A549 (cell line): Measurements from ENCODE around the gene NPFFR1. TPM values are rescaled to one million over a fixed set of nuclear protein-coding genes. Genes with fewer than 3 reads are reported as not detected.
"Not testable (repeated sequence)": the region's sequence is repeated elsewhere in the genome, so short reads cannot be mapped to it uniquely, and the experiment has no call there.

Experiments
- ATAC-seq, 2 experiments: fragments of 200-7000 bp in 1 of 2; fragments of >200 bp in 1 of 2; cut with Nextera tagmentation in 1 of 2; cut with Tn5 transposase in 1 of 2; 3 replicates each; pipeline versions ENCODE4 v1.8.0 to v1.9.1; 2018 to 2020; ENCODE audit warnings: mild to moderate bottlenecking in 1 of 2, moderate library complexity in 1 of 2
- CTCF ChIA-PET: fragments of 300-600 bp; sonication (Branson Sonifier 250); formaldehyde crosslinking; extraction: SDS; loops from one replicate; lab custom pipeline; 2021; ENCODE audit warnings: antibody characterized with exemption, inconsistent platforms; lab: Yijun Ruan, JAX
- POLR2A ChIA-PET: fragments of 350-600 bp; formaldehyde crosslinking; extraction: SDS; loops from one replicate; lab custom pipeline; 2021; ENCODE audit warnings: antibody characterized with exemption, inconsistent platforms; lab: Yijun Ruan, JAX
- DNase-seq, 2 experiments: peaks; one replicate each; pipeline versions ENCODE4 v3.0.0 to v3.0.0-alpha.2; 2011 to 2016; ENCODE audit warnings: low read depth in 1 of 2, low spot score in 1 of 2
- FAIRE-seq: peaks from 2 replicates; lab custom pipeline; 2011; peaks lifted over from hg19 to GRCh38; lab: Jason Lieb, UNC
- H3K27ac ChIP-seq, 2 experiments: fragments of >200 bp; sonication (Bioruptor Twin); formaldehyde crosslinking; 3 replicates each; pipeline ENCODE4 v1.5.1; 2016 to 2017
- H3K4me1 ChIP-seq: fragments of >200 bp; sonication (Bioruptor Twin); formaldehyde crosslinking; 3 replicates; pipeline ENCODE4 v1.6.1; 2016
- H3K4me2 ChIP-seq: fragments of >200 bp; sonication (Bioruptor Twin); formaldehyde crosslinking; 3 replicates; pipeline ENCODE4 v1.6.1; 2016
- H3K4me3 ChIP-seq: fragments of >200 bp; sonication (Bioruptor Twin); formaldehyde crosslinking; 3 replicates; pipeline ENCODE4 v1.5.1; 2016
- H3K9me3 ChIP-seq: fragments of >200 bp; sonication (Bioruptor Twin); formaldehyde crosslinking; 3 replicates; pipeline ENCODE4 v1.6.1; 2016
- CEBPB ChIP-seq, 2 experiments: fragments of >200 bp in 1 of 2; sonication (Bioruptor Twin) in 1 of 2; formaldehyde crosslinking in 1 of 2; IDR thresholded peaks; 2 replicates each; pipeline ENCODE4 v1.6.1; 2012 to 2016
- CHD2 ChIP-seq: fragments of 150-350 bp; IDR thresholded peaks from 2 replicates; pipeline ENCODE4 v1.6.1; 2014; ENCODE audit warnings: low read length; ENCODE audit not compliant: partially characterized antibody
- E2F6 ChIP-seq: IDR thresholded peaks from 2 replicates; pipeline ENCODE4 v1.6.1; 2012; ENCODE audit warnings: low read depth, borderline replicate concordance
- ESRRA ChIP-seq: fragments of 150-350 bp; IDR thresholded peaks from 2 replicates; pipeline ENCODE4 v1.6.1; 2014; ENCODE audit warnings: mild to moderate bottlenecking, low read length, borderline replicate concordance
- FOSB ChIP-seq: fragments of 250-450 bp; sonication (Bioruptor Pico); IDR thresholded peaks from 2 replicates; pipeline ENCODE4 v1.5.0; 2020; ENCODE audit warnings: mild to moderate bottlenecking, moderate library complexity
- FOXS1 ChIP-seq: fragments of 250-450 bp; sonication (Bioruptor Pico); IDR thresholded peaks from 2 replicates; pipeline ENCODE4 v1.5.0; 2020; ENCODE audit warnings: mild to moderate bottlenecking, moderate library complexity
- HDAC2 ChIP-seq: fragments of 200-600 bp; sonication (generic); IDR thresholded peaks from 2 replicates; pipeline ENCODE4 v1.6.1; 2016
- MAFK ChIP-seq: fragments of 450-650 bp; IDR thresholded peaks from 2 replicates; pipeline ENCODE4 v1.6.1; 2014; ENCODE audit not compliant: partially characterized antibody
- POLR2A ChIP-seq: IDR thresholded peaks from 2 replicates; pipeline ENCODE4 v1.6.1; 2012; ENCODE audit warnings: mild to moderate bottlenecking, low read length
- POLR2AphosphoS2 ChIP-seq: conservative IDR thresholded peaks from 2 replicates; pipeline ENCODE4 v1.6.1; 2012; ENCODE audit warnings: low read length, improper control_type of control experiment, inconsistent platforms
- RCOR1 ChIP-seq: fragments of 150-350 bp; IDR thresholded peaks from 2 replicates; pipeline ENCODE4 v1.6.1; 2014; ENCODE audit warnings: antibody characterized with exemption, low read length, low read depth
- RNF2 ChIP-seq: fragments of 200-600 bp; sonication (generic); IDR thresholded peaks from 2 replicates; pipeline ENCODE4 v1.6.1; 2016; ENCODE audit warnings: low read depth, mild to moderate bottlenecking, antibody characterized with exemption, moderate library complexity, borderline replicate concordance
- SREBF2 ChIP-seq: fragments of 450-650 bp; IDR thresholded peaks from 2 replicates; pipeline ENCODE4 v1.6.1; 2014; ENCODE audit warnings: mild to moderate bottlenecking, moderate library complexity
- USF2 ChIP-seq: fragments of 450-650 bp; IDR thresholded peaks from 2 replicates; pipeline ENCODE4 v1.6.1; 2014; ENCODE audit warnings: antibody characterized with exemption
- ZFP36 ChIP-seq: fragments of 450-650 bp; IDR thresholded peaks from 2 replicates; pipeline ENCODE4 v1.6.1; 2014; ENCODE audit warnings: borderline replicate concordance; ENCODE audit not compliant: partially characterized antibody
- WGBS: methylation state at CpG from one replicate; pipeline ENCODE4 v1.1.6; 2017; ENCODE audit errors: missing lambda C conversion rate; 5-methylcytosine and 5-hydroxymethylcytosine counted together
- polyA plus RNA-seq, 4 experiments: library from polyadenylated mRNA; depleted of rRNA in 3 of 4; stranded (reverse); fragments of >200 nt; fragmentation: RNase III in 1 of 4; extraction: RNeasy Plus Mini Kit Qiagen cat#74134 plus additional on column Dnase treatment in 1 of 4; gene quantifications; 2 replicates in 3 of 4; 3 replicates in 1 of 4; pipeline ENCODE4 v1.2.3, GENCODE V29; 2011 to 2017
- TF ChIP-seq, protein P1 (sequence below): fragments of 200-600 bp; sonication (generic); IDR thresholded peaks from 2 replicates; pipeline ENCODE4 v1.6.1; 2016; ENCODE audit warnings: antibody characterized with exemption, mild to moderate bottlenecking, moderate library complexity
- TF ChIP-seq, protein P2 (sequence below): fragments of 150-350 bp; IDR thresholded peaks from 2 replicates; pipeline ENCODE4 v1.6.1; 2014; ENCODE audit warnings: low read depth, mild to moderate bottlenecking, low read length

NPFFR1 gene
- polyA plus RNA-seq, 2 of the 4 experiments (the other 2 are of a cell fraction), result not detected

- H3K9me3 ChIP-seq, H3K4me2 ChIP-seq, H3K4me3 ChIP-seq, DNase-seq, H3K27ac ChIP-seq, FAIRE-seq, ATAC-seq: not testable (repeated sequence)
- 76% methylated on average over 9 of the region's 9 CpGs for WGBS
- ChIA-PET CTCF (interaction anchor here (1.1 to 20.6 kb wide), 14 partner anchors 10 to 238 kb away, joined by 3 to 554 read pairs (median 10); partner anchors contain the start of genes LRRC20, PPA1 and TYSND1), POLR2A (interaction anchor here (0.6 to 2.5 kb wide), 3 partner anchors 10 to 141 kb away, joined by 3 to 9 read pairs (median 3); partner anchors contain the start of genes PPA1 and TYSND1)
- peaks cover 20% of the 10 kb centered on the region for H3K4me1 ChIP-seq
- TF ChIP-seq CEBPB (IDR thresholded peaks at IDR 0.05), result 0 out of 4 replicates have a peak, but pooled peaks of 1 of the 2 experiments have one; percentile 21
These were observed 60.9 kb downstream of the NPFFR1 start for GRCh38 chr10:70222811-70223447.

DNA sequence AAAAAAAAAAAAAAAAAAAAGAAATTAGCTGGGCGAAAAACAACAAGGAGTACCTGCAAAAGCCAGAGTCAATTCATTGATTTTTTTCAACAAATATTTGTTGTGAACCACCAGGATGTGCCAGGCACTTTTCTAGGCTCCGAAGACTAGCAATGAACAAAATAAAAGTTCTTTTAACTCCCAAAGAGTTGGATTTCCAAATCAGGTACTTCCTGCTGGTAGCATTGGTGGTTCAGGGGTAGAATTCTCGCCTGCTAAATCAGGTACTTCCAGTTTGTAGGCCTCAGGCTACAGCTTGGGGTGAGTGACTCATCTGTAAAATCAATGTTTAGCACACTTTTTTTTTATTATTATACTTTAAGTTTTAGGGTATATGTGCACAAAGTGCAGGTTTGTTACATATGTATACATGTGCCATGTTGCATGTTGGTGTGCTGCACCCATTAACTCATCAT lies 61.4 kb downstream of the NPFFR1 start:
- DNase-seq, result no peak
- Histone ChIP-seq H3K27ac (no peak overlapping the region), H3K4me2 (no peak overlapping the region), H3K4me3 (no peak overlapping the region), H3K9me3 (no peaks in the 10 kb centered on the region), H3K4me1 (peaks cover 14% of the 10 kb centered on the region; the same call in 2 of the 3 replicates)
- TF ChIP-seq ZFP36 (no peak), SREBF2 (no peak), HDAC2 (no peak), RNF2 (no peak), RCOR1 (no peak), CHD2 (no peak), USF2 (no peak), POLR2AphosphoS2 (no peak), E2F6 (no peak), CEBPB (IDR thresholded peaks at IDR 0.05) (no peak), ESRRA (no peak), FOXS1 (no peak)
- POLR2A ChIA-PET, result interaction anchor here (0.6 to 2.5 kb wide), 4 partner anchors 11 to 165 kb away, joined by 3 to 9 read pairs (median 6); partner anchors contain the start of genes PPA1 and TYSND1
- WGBS, result 77% methylated on average over 3 of the region's 3 CpGs
- CTCF ChIA-PET, result interaction anchor here (0.6 to 20.6 kb wide), 32 partner anchors 10 to 536 kb away, joined by 3 to 554 read pairs (median 6); partner anchors contain the start of genes LRRC20, PPA1 and TYSND1
- FAIRE-seq, result no peak
- 0 out of 6 replicates have a peak, but pooled peaks of 1 of the 2 experiments have one; percentile 23 for ATAC-seq

DNA sequence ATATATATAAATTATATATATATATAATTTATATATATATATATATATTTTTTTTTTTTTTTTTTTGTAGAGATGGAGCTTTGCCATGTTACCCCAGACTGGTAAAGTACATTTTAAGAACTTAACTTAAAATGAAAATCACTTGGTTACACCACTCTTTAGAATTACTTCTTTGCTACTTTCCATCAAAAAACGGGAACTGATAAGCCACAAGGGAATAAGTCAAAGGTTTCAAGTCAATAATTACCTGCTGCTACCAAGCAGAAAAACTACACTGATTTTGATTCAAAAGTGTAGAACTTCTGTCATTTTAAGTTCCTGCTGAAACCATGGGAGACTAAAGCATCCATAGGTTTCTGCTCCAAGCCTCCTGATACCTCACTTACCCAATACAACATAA lies 62.8 kb downstream of the NPFFR1 start:
- DNase-seq (no peak), FAIRE-seq (no peak), ATAC-seq (no peak)
- Histone ChIP-seq H3K4me3 (no peak overlapping the region), H3K4me1 (peaks cover 11% of the 10 kb centered on the region; the same call in 2 of the 3 replicates), H3K4me2 (peak overlapping the region; percentile 60), H3K27ac (no peak overlapping the region), H3K9me3 (no peaks in the 10 kb centered on the region)
- WGBS, result 8% methylated on average over 1 of the region's 1 CpG
- ChIA-PET CTCF (interaction anchor here (0.8 to 20.6 kb wide), 19 partner anchors 9 to 346 kb away, joined by 3 to 554 read pairs (median 7); partner anchors contain the start of genes LRRC20, PPA1 and TYSND1), POLR2A (interaction anchor here (0.6 to 2.5 kb wide), 8 partner anchors 11 to 184 kb away, joined by 3 to 9 read pairs (median 6); partner anchors contain the start of genes EIF4EBP2, PPA1, SAR1A and TYSND1)
- TF ChIP-seq, protein P1, sequence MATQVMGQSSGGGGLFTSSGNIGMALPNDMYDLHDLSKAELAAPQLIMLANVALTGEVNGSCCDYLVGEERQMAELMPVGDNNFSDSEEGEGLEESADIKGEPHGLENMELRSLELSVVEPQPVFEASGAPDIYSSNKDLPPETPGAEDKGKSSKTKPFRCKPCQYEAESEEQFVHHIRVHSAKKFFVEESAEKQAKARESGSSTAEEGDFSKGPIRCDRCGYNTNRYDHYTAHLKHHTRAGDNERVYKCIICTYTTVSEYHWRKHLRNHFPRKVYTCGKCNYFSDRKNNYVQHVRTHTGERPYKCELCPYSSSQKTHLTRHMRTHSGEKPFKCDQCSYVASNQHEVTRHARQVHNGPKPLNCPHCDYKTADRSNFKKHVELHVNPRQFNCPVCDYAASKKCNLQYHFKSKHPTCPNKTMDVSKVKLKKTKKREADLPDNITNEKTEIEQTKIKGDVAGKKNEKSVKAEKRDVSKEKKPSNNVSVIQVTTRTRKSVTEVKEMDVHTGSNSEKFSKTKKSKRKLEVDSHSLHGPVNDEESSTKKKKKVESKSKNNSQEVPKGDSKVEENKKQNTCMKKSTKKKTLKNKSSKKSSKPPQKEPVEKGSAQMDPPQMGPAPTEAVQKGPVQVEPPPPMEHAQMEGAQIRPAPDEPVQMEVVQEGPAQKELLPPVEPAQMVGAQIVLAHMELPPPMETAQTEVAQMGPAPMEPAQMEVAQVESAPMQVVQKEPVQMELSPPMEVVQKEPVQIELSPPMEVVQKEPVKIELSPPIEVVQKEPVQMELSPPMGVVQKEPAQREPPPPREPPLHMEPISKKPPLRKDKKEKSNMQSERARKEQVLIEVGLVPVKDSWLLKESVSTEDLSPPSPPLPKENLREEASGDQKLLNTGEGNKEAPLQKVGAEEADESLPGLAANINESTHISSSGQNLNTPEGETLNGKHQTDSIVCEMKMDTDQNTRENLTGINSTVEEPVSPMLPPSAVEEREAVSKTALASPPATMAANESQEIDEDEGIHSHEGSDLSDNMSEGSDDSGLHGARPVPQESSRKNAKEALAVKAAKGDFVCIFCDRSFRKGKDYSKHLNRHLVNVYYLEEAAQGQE, result no peak
- no peak for TF ChIP-seq MAFK
- TF ChIP-seq RNF2, result no peak
- TF ChIP-seq POLR2A, result no peak
- no peak for TF ChIP-seq POLR2AphosphoS2
- no peak for TF ChIP-seq FOSB (CRISPR knock-in tag)
- TF ChIP-seq, protein P2, sequence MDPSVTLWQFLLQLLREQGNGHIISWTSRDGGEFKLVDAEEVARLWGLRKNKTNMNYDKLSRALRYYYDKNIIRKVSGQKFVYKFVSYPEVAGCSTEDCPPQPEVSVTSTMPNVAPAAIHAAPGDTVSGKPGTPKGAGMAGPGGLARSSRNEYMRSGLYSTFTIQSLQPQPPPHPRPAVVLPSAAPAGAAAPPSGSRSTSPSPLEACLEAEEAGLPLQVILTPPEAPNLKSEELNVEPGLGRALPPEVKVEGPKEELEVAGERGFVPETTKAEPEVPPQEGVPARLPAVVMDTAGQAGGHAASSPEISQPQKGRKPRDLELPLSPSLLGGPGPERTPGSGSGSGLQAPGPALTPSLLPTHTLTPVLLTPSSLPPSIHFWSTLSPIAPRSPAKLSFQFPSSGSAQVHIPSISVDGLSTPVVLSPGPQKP, result no peak
- TF ChIP-seq RCOR1, result no peak
